ENCODE measurements around the gene CD2AP.
"Not testable (repeated sequence)": the region's sequence is repeated elsewhere in the genome, so short reads cannot be mapped to it uniquely, and the experiment has no call there.

The CD2AP gene

DNA sequence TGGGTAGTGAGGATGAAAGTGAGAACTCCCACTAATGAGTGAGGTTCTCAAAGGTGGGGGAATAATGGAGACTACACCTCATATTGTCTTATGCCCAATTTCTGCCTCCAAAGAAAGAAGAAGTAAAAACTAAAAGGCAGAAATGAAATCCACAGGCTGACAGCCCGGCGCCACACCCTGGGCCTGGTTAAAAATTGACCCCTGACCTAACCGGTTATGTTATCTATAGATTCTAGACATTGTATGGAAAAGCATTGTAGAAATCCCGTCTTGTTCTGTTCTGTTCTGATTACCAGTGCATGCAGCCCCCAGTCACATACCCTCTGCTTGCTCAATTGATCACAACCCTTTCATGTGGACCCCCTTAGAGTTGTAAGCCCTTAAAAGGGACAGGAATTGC is 170.0 kb downstream of the CD2AP start:
- not testable (repeated sequence) for DNase-seq

DNA sequence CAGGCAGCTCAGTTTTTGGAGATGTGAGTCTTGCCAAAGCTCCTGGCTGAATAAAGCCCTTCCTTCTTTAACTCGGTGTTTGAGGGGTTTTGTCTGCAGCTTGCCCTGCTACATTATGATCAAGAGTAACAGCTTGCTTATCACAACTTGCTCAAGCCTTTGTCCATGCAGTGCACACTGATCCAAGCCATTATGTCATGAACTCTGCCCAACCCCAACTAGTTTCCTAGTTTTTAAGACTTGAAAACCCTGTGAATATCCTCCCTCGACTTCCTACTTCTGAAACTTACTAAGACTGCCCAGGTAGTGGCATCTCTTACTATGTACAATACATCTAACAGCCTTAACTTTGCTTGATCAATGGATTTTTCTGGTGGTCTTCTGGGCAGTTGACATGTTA is 170.4 kb downstream of the CD2AP start:
- no peak for DNase-seq

DNA sequence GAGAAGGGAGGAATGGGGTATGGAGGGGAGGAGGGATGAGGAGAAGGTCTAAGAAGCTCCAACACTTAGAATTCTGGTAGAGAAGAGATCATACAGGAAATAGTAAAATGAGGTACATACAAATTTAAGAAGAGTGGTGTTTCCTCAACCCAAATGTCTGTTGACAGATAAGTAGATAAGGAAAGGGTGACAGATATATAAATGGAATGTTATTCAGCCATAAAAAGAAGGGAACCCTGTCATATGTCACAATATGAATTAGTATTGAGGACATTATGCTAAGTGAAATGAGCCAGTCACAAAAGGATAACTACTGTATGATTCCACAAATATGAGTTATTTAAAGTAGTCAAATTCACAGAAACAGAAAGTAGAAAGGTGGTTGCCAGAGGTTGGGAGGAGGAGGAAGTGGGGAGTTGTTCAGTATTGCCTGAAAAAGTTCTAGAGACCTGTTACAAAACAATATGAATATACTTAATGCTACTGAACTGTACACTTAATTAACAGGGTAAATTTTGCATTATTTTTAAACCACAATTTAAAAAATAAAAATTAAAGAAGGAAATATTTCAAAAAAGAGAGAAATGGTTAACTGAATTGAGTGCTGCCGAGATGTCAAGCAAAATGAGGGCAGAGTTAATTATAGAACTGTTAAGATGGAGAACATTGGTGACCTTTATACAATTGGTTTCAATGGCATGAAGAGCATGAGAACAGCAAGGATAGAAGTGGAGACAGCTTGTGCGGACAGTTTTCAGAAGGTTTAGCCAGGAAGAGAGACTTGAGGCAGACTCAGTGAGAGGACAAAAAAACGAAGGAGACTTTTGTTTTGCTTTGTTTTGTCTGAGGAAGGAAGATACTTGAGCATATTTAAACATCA is 173.2 kb downstream of the CD2AP start:
- DNase-seq = no peak

DNA sequence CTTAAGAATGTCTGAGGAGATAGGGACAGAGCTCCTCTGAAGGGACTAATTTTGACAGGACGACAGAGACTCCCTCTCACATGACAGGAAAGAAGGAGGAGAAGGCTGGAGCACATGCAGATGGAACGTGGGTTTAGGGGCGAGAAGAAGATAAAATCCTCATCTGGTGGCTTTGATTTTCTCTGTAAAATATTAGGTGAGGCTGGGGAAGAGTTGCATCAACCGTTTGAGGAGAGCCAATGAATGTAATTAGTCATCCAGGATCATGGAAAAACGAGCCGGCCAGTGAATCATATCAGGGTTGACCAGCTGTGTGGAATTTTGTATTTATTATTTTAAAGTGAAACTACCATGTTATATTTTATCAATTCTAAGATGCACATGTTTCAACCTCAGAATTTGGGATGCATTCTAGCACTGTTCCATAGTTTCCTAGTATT is 173.9 kb downstream of the CD2AP start:
- DNase-seq = no peak

DNA sequence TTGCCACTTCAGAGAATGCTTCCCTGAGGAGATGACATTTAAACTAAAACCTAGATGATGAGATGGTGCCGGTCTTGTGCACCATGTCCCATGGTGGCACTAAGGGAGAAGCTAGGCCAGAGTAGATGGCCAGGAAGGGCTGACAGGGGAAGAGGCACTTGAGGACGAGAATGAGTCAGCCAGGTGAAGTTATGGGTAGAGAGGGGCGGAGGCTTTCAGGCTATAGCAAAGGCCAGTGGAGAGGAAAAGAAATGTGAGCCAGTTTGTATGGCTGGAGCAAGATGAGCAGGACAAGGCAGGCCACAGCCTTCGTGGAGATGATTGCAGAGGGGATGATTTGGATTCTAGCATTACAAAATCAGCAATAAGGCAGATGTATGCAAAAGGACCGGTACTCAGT is 176.1 kb downstream of the CD2AP start:
- no peak for DNase-seq

DNA sequence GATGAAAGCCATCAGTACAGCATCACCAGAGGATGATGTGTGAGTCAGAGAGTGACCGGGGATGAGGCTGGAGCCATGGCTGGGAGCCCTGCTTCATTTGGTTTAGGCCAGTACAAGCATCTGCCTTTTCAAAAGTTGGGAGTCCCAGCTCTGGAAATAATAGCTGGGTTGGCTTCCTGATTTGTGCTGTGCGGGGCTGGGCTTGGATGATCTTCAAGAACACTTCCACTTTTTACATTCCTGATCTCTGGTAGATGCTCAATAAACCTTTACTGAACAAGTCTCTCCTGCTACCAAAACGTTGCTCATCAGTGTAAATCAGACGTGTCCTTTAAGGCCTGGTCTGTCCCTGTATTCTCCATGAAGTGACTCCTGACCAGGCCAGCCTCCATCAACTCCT is 176.7 kb downstream of the CD2AP start:
- DNase-seq = no peak

DNA sequence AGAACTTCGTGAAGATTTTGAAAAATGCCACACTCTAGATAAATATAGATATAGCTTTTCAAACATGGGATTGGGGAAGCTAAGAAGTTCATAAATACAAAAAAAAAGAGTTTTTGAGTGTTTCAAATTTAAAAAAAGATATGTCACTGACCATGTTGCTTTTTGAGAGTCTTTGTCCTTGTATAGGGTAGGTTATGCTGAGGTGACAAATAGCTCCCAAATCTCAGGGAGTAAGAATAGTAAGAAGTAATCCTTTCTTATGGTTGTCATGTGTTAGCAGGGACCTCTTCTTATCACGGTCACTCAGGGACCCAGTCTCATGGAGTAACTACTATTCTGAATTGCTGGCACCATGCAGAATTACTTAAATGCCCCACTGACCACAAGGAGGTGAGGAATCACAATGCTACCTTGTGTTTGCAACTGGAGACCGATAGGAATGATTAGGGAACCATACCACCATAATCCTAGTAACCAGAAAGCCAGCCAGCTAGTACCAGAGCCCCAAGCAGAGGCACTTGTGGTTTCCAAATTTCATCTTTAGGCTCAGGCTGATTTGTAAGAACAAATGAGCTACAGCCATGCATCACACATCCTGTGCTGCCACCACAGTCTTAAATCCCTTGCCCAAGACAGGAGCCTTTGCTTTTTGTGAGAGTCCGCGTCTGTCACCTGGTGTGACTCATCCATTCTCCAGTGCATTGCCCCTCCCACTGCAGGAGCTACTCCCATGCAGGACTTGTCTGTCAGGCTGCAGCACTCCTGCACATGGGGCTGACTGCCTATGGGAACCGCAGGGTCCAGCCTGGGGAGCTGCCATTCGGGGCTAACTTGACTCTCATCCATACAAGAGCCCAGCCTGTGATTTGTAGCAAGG is 178.4 kb downstream of the CD2AP start:
- DNase-seq = no peak

DNA sequence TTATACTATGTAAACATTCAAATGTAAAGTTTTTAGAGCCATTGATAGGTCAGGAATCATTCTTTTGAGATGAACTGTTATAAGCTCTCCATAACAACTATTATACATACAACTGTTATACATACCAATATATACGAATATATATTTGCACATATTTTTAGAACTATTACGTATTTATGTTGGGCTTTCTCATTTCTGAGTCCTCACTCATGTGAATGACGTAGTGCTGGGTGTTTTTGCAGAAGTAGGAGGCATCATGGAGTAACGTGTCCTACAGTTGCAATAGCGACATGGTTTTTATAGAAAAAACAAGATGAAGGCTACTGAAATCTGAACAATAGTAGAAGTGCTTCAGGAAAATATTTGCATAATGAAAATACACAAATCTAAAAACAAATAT is 184.4 kb downstream of the CD2AP start:
- no peak for DNase-seq

DNA sequence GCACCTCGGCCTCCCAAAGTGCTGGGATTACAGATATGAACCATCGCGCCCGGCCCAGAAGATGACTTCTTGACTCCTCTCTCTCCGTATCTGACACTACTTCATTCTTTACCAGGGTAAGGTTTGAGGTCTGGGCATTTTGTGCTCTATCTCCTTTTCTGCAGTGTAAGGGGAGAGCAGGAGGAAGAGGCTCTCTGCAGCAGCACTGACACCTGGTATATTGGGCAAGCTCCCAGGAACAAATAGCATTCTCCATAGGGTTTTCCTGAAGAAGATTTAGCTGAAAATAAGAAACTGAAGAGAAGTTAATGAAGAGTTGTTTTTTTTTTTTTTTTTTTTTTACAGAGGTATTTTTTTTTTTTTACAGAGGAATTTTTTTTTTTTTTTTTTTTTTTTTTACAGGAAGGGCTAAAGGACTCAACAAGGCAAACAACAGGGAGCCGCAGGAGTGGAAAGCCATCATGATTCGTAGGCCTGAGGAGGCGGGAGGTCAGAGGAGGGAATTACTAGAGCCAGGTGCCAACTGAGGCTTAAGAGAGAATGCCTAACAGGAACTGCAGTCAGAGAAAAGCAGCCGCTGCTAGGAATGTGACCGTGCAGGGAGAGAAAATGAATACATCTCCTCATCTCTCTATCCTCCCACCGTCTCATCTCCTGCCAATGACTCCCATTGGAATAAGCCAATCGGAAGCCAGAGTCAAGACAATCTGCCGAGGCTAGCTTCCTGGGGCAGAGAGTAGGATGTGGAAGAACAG is 186.1 kb downstream of the CD2AP start:
- no peak for DNase-seq

DNA sequence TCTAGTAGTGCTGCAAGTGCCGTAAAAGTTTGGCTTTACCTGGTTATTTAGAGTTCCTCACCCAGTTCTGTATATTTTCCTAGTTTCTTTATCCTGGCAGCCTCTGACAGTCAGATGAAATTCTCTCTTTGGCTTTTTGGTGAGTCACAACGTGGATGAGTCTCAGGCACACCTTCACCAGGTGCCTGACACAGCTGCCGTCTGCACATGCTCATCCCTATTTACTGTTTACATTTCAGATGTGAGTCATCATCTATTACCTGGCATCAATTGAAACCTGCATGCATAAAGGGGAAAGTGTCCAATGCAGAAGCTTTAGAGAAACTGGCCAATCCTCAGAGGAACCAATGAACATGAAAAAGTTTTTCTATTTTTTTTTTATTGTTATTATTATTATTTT is 187.5 kb downstream of the CD2AP start:
- DNase-seq = no peak

DNA sequence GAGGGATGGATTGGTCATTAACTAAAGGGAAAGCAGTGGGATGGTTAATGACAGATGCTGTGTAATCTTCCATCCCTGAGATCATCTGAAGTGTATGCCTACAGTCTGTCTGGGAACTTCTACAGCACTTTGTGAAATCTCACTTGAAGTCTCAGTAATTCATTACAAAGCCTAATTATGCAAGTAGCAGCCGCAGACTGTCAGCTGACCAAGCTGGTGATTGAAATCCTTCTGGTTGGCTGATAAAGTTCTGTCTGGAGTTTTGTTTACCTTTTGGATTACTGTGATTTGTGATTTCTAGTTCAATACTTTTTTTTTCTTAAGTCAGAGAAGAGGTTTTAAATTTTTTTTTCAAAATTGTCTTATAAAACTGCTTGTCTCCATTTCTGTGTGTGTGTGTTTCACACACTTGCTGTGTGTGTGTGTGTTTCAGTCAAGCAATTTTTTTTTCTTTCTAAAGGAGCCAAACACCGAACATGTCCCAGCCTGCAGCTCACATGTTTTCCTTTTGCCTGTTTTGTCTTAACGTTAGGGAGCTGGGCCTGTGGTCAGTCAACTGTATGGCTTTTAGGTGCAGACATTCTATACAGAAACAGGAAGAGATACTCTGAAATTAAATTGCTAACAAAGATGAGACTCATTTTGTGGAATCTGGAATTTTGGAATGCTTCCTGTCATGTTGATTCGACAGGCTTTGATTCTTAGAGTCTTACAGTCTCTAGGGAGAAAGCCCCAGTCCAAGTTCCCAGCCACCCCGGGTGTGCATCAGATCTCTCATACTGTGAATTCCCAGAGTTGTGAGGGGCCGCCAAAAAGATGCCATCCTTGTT is 192.3 kb downstream of the CD2AP start:
- no peak for DNase-seq

DNA sequence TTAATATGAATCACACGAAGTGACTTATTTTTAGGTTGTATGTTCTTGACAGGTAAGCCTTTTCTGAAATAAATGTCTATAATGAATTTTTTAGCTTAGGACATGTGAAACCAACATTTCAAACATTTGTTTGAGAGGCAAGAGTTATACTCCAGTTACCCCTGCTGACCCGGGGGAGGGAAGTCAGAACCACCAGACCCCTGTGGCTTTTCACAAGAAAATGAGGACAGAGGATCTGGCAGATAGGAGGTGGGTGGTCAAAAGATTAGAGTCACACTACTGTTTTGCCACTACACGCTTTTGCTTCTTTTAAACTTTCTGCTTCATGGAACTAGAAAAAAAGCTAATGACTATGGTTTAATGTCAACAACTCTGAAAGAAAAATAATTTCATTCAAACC is 193.3 kb downstream of the CD2AP start:
- no peak for DNase-seq

DNA sequence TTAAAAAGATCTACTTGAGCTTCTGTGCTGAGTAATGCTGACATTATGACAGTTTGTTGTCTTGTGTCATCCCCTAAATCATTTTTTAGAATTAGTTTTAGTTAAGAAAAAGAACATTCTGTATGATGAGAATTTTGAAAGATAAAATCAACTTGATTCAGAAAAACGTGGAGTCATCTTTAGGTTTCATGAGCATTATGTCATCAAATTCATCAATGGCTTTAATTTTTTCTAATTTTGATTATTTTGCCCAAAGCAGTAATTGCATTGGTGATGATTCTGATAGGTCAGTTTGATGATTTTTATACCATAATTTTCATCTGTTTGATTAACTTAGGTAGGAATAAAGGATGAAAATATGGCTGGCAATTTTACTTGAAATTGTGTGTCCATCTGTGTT is 194.2 kb downstream of the CD2AP start:
- no peak for DNase-seq

DNA sequence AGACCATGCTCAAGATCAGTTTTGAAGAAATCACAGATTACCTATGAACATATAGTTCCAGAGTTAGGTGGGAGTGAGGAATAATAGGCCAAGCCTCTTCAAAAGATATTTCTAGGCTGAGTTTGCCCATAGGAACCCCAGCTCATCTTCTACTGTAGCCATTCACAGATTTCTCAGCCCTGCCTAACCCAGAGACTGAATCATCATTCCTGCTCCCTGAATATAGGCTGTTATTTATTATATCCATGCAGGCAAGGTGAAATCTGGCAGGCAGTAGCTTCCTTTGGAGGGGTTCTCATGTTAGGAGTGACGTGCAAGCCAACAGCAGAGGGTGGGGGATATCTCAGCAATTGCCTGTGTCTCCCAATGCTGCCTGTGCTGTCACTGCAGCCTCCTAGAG is 195.2 kb downstream of the CD2AP start:
- DNase-seq = no peak

DNA sequence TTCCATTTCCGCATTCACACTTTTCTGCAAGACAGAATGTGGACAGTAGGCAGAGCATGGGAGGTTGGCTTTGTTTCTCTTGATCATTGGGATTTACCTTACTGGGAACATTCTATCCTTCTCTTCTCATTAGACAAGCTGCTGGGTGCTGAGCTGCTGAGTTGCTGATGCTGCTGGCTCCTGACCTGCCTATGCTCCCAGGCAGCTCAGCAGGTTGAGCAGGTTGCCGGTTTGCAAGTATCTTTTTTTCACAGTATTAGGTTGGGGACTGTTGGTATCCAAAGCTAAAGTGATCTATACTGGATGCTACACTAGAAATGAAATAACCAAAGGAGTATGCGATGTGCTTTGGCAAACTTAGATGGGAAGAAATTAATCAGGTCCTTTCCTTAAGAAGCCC is 197.1 kb downstream of the CD2AP start:
- no peak for DNase-seq
